Measurements from ENCODE around the gene ALDH3B2.

The ALDH3B2 gene

GRCh38 chr11:67632175-67632981, 42.0 kb downstream of the ALDH3B2 start:
- H3K9ac ChIP-seq (ENCODE audit: low read depth, low read length), result no peak overlapping the region
- no peak overlapping the region for H3K4me3 ChIP-seq (ENCODE audit: low read depth, low read length)
- H3K36me3 ChIP-seq (ENCODE audit: control insufficient read depth, insufficient read depth, low read length), result peaks cover 1% of the 10 kb centered on the region; the same call in 1 of the 2 replicates
- H3K27ac ChIP-seq (ENCODE audit: low read depth, low read length), result no peak overlapping the region
- H3K9me3 ChIP-seq (ENCODE audit: control insufficient read depth, insufficient read depth, low read length), result no peaks in the 10 kb centered on the region
- peaks cover 11% of the 10 kb centered on the region; the same call in 1 of the 2 replicates for H3K4me1 ChIP-seq (ENCODE audit: control insufficient read depth, insufficient read depth, low read length)
- no peaks in the 10 kb centered on the region for H3K27me3 ChIP-seq (ENCODE audit: control insufficient read depth, insufficient read depth, low read length)

- Histone ChIP-seq H3K27ac (ENCODE audit: low read depth, low read length) (no peak overlapping the region), H3K27me3 (ENCODE audit: control insufficient read depth, insufficient read depth, low read length) (no peaks in the 10 kb centered on the region), H3K9me3 (ENCODE audit: control insufficient read depth, insufficient read depth, low read length) (no peaks in the 10 kb centered on the region), H3K4me3 (ENCODE audit: low read depth, low read length) (no peak overlapping the region), H3K4me1 (ENCODE audit: control insufficient read depth, insufficient read depth, low read length) (peaks cover 11% of the 10 kb centered on the region; the same call in 1 of the 2 replicates), H3K9ac (ENCODE audit: low read depth, low read length) (no peak overlapping the region), H3K36me3 (ENCODE audit: control insufficient read depth, insufficient read depth, low read length) (peaks cover 4% of the 10 kb centered on the region; the same call in 1 of the 2 replicates)
These were observed 42.6 kb downstream of the ALDH3B2 start for GRCh38 chr11:67631853-67632174.

- no peak overlapping the region; the same call in 1 of the 2 replicates for H3K9ac ChIP-seq (ENCODE audit: low read depth, low read length)
- peak overlapping the region; percentile 93 for H3K27ac ChIP-seq (ENCODE audit: low read depth, low read length)
- H3K36me3 ChIP-seq (ENCODE audit: control insufficient read depth, insufficient read depth, low read length), result peaks cover 4% of the 10 kb centered on the region; the same call in 1 of the 2 replicates
- H3K9me3 ChIP-seq (ENCODE audit: control insufficient read depth, insufficient read depth, low read length), result no peaks in the 10 kb centered on the region
- peaks cover 11% of the 10 kb centered on the region; the same call in 1 of the 2 replicates for H3K4me1 ChIP-seq (ENCODE audit: control insufficient read depth, insufficient read depth, low read length)
- H3K4me3 ChIP-seq (ENCODE audit: low read depth, low read length), result no peak overlapping the region
- no peaks in the 10 kb centered on the region for H3K27me3 ChIP-seq (ENCODE audit: control insufficient read depth, insufficient read depth, low read length)
These were observed 43.0 kb downstream of the ALDH3B2 start for GRCh38 chr11:67631411-67631810.

- H3K4me1 ChIP-seq (ENCODE audit: control insufficient read depth, insufficient read depth, low read length), result peaks cover 11% of the 10 kb centered on the region; the same call in 1 of the 2 replicates
- H3K9ac ChIP-seq (ENCODE audit: low read depth, low read length), result peak overlapping the region; percentile 78
- H3K27me3 ChIP-seq (ENCODE audit: control insufficient read depth, insufficient read depth, low read length), result no peaks in the 10 kb centered on the region
- H3K27ac ChIP-seq (ENCODE audit: low read depth, low read length), result peak overlapping the region; percentile 93
- H3K36me3 ChIP-seq (ENCODE audit: control insufficient read depth, insufficient read depth, low read length), result peaks cover 6% of the 10 kb centered on the region
- peak overlapping the region; percentile 94 for H3K4me3 ChIP-seq (ENCODE audit: low read depth, low read length)
- no peaks in the 10 kb centered on the region for H3K9me3 ChIP-seq (ENCODE audit: control insufficient read depth, insufficient read depth, low read length)
These were observed 43.5 kb downstream of the ALDH3B2 start for GRCh38 chr11:67630943-67631331.

- peak overlapping the region; percentile 78 for H3K9ac ChIP-seq (ENCODE audit: low read depth, low read length)
- no peaks in the 10 kb centered on the region for H3K27me3 ChIP-seq (ENCODE audit: control insufficient read depth, insufficient read depth, low read length)
- H3K9me3 ChIP-seq (ENCODE audit: control insufficient read depth, insufficient read depth, low read length), result no peaks in the 10 kb centered on the region
- H3K36me3 ChIP-seq (ENCODE audit: control insufficient read depth, insufficient read depth, low read length), result peaks cover 6% of the 10 kb centered on the region
- peak overlapping the region; percentile 94 for H3K4me3 ChIP-seq (ENCODE audit: low read depth, low read length)
- H3K4me1 ChIP-seq (ENCODE audit: control insufficient read depth, insufficient read depth, low read length), result peaks cover 11% of the 10 kb centered on the region; the same call in 1 of the 2 replicates
- peak overlapping the region; percentile 93 for H3K27ac ChIP-seq (ENCODE audit: low read depth, low read length)
These were observed 44.0 kb downstream of the ALDH3B2 start for GRCh38 chr11:67630228-67630942.

GRCh38 chr11:67629386-67630227, 44.8 kb downstream of the ALDH3B2 start, which contains the start of gene NUDT8:
Gene NUDT8 (minus strand): TSS chr11:67629937. CDS start chr11:67629911, 26 bp downstream.
- H3K9ac ChIP-seq (ENCODE audit: low read depth, low read length), result peak within 1 kb of the TSS; percentile 78
- H3K4me3 ChIP-seq (ENCODE audit: low read depth, low read length), result peak within 1 kb of the TSS; percentile 94
- no peaks in the 10 kb centered on the region for H3K27me3 ChIP-seq (ENCODE audit: control insufficient read depth, insufficient read depth, low read length)
- H3K9me3 ChIP-seq (ENCODE audit: control insufficient read depth, insufficient read depth, low read length), result no peaks in the 10 kb centered on the region
- peak within 1 kb of the TSS; percentile 93 for H3K27ac ChIP-seq (ENCODE audit: low read depth, low read length)
- peaks cover 11% of the 10 kb centered on the region; the same call in 1 of the 2 replicates for H3K4me1 ChIP-seq (ENCODE audit: control insufficient read depth, insufficient read depth, low read length)
- peaks cover 6% of the 10 kb centered on the region for H3K36me3 ChIP-seq (ENCODE audit: control insufficient read depth, insufficient read depth, low read length)

GRCh38 chr11:67628710-67629385, 45.6 kb downstream of the ALDH3B2 start:
- peaks cover 6% of the 10 kb centered on the region for H3K36me3 ChIP-seq (ENCODE audit: control insufficient read depth, insufficient read depth, low read length)
- no peak overlapping the region; the same call in 1 of the 2 replicates for H3K9ac ChIP-seq (ENCODE audit: low read depth, low read length)
- peaks cover 11% of the 10 kb centered on the region; the same call in 1 of the 2 replicates for H3K4me1 ChIP-seq (ENCODE audit: control insufficient read depth, insufficient read depth, low read length)
- no peaks in the 10 kb centered on the region for H3K9me3 ChIP-seq (ENCODE audit: control insufficient read depth, insufficient read depth, low read length)
- H3K27ac ChIP-seq (ENCODE audit: low read depth, low read length), result peak overlapping the region; percentile 88
- H3K27me3 ChIP-seq (ENCODE audit: control insufficient read depth, insufficient read depth, low read length), result no peaks in the 10 kb centered on the region
- H3K4me3 ChIP-seq (ENCODE audit: low read depth, low read length), result no peak overlapping the region; the same call in 1 of the 2 replicates

- peak overlapping the region; percentile 24; the same call in 1 of the 2 replicates for H3K9ac ChIP-seq (ENCODE audit: low read depth, low read length)
- H3K27ac ChIP-seq (ENCODE audit: low read depth, low read length), result peak overlapping the region; percentile 88
- H3K36me3 ChIP-seq (ENCODE audit: control insufficient read depth, insufficient read depth, low read length), result peaks cover 6% of the 10 kb centered on the region
- H3K27me3 ChIP-seq (ENCODE audit: control insufficient read depth, insufficient read depth, low read length), result no peaks in the 10 kb centered on the region
- no peaks in the 10 kb centered on the region for H3K9me3 ChIP-seq (ENCODE audit: control insufficient read depth, insufficient read depth, low read length)
- no peak overlapping the region for H3K4me3 ChIP-seq (ENCODE audit: low read depth, low read length)
- H3K4me1 ChIP-seq (ENCODE audit: control insufficient read depth, insufficient read depth, low read length), result peaks cover 11% of the 10 kb centered on the region; the same call in 1 of the 2 replicates
These were observed 46.4 kb downstream of the ALDH3B2 start for GRCh38 chr11:67627812-67628624.

- no peak overlapping the region; the same call in 1 of the 2 replicates for H3K9ac ChIP-seq (ENCODE audit: low read depth, low read length)
- peaks cover 6% of the 10 kb centered on the region for H3K36me3 ChIP-seq (ENCODE audit: control insufficient read depth, insufficient read depth, low read length)
- H3K27ac ChIP-seq (ENCODE audit: low read depth, low read length), result peak overlapping the region; percentile 88
- no peak overlapping the region for H3K4me3 ChIP-seq (ENCODE audit: low read depth, low read length)
- H3K4me1 ChIP-seq (ENCODE audit: control insufficient read depth, insufficient read depth, low read length), result peaks cover 11% of the 10 kb centered on the region; the same call in 1 of the 2 replicates
- no peaks in the 10 kb centered on the region for H3K9me3 ChIP-seq (ENCODE audit: control insufficient read depth, insufficient read depth, low read length)
- H3K27me3 ChIP-seq (ENCODE audit: control insufficient read depth, insufficient read depth, low read length), result no peaks in the 10 kb centered on the region
These were observed 47.0 kb downstream of the ALDH3B2 start for GRCh38 chr11:67627441-67627811.
